HG02970 (cell line): ENCODE measurements around the gene SHISA5.

Experiments used
- ATAC-seq: cut with Tn5 transposase; IDR thresholded peaks from one replicate; pipeline ENCODE4 v1.9.1; 2021; ENCODE audit warnings: mild to moderate bottlenecking, moderate library complexity, moderate number of reproducible peaks; ENCODE audit not compliant: unreplicated experiment, low FRiP score

SHISA5 gene

GRCh38 chr3:48433472-48434118 lies 70.4 kb downstream of the SHISA5 start:
- ATAC-seq, result no peak

- no peak for ATAC-seq
These were observed 71.3 kb downstream of the SHISA5 start for GRCh38 chr3:48432411-48433371.

- ATAC-seq, result no peak
These were observed 72.5 kb downstream of the SHISA5 start for GRCh38 chr3:48431224-48432029.

- ATAC-seq, result no peak
These were observed 73.3 kb downstream of the SHISA5 start for GRCh38 chr3:48430708-48431101.

GRCh38 chr3:48429960-48430707 lies 73.8 kb downstream of the SHISA5 start, which contains the start of gene PLXNB1:
TSS of gene PLXNB1 (minus strand) at chr3:48430086. CDS start at chr3:48424611, 5,475 bp downstream.
- no peak for ATAC-seq

GRCh38 chr3:48429317-48429959 lies 74.5 kb downstream of the SHISA5 start:
- no peak for ATAC-seq

- no peak for ATAC-seq
These were observed 75.2 kb downstream of the SHISA5 start for GRCh38 chr3:48428572-48429316.

- no peak for ATAC-seq
These were observed 75.8 kb downstream of the SHISA5 start for GRCh38 chr3:48428088-48428571.

GRCh38 chr3:48427630-48427962 lies 76.4 kb downstream of the SHISA5 start:
- no peak for ATAC-seq

- no peak for ATAC-seq
These were observed 76.9 kb downstream of the SHISA5 start for GRCh38 chr3:48426944-48427629.

GRCh38 chr3:48426401-48426909 lies 77.5 kb downstream of the SHISA5 start:
- no peak for ATAC-seq

GRCh38 chr3:48425281-48425812 lies 78.6 kb downstream of the SHISA5 start:
- ATAC-seq, result no peak

- no peak for ATAC-seq
These were observed 79.9 kb downstream of the SHISA5 start for GRCh38 chr3:48423883-48424695.

- ATAC-seq, result no peak
These were observed 80.6 kb downstream of the SHISA5 start for GRCh38 chr3:48423241-48423882.

- ATAC-seq, result no peak
These were observed 81.3 kb downstream of the SHISA5 start for GRCh38 chr3:48422681-48423080.

GRCh38 chr3:48422272-48422671 lies 81.7 kb downstream of the SHISA5 start:
- no peak for ATAC-seq
